Fibroblast of upper back skin (primary cell): Measurements from ENCODE around the gene ROR1.

Experiments used
- DNase-seq: peaks from one replicate; pipeline ENCODE4 v3.0.0-alpha.2; 2013

ROR1 gene

DNA sequence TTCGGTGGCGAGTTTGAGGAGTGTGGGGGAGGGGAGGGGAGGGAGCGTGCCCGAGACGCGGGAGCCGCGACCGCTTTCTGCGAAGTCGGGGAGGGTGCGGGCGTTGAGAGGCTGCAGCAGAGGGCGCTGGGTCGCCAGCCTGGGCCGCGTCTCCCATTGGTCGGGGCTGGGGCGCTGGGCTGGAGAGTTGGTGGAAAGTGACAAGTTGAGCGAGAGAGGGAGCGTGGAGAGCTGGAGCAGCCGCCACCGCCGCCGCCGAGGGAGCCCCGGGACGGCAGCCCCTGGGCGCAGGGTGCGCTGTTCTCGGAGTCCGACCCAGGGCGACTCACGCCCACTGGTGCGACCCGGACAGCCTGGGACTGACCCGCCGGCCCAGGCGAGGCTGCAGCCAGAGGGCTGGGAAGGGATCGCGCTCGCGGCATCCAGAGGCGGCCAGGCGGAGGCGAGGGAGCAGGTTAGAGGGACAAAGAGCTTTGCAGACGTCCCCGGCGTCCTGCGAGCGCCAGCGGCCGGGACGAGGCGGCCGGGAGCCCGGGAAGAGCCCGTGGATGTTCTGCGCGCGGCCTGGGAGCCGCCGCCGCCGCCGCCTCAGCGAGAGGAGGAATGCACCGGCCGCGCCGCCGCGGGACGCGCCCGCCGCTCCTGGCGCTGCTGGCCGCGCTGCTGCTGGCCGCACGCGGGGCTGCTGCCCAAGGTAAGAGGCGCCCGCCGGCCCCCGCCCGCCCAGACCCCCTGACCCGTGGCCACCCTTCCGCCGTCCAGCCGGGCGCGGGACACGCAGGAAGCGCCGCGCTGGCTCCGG, at the start of gene ROR1:
Gene ROR1 (plus strand): TSS at position 203 of the 802 bp plus-strand sequence.
- DNase-seq = peak; percentile 67

DNA sequence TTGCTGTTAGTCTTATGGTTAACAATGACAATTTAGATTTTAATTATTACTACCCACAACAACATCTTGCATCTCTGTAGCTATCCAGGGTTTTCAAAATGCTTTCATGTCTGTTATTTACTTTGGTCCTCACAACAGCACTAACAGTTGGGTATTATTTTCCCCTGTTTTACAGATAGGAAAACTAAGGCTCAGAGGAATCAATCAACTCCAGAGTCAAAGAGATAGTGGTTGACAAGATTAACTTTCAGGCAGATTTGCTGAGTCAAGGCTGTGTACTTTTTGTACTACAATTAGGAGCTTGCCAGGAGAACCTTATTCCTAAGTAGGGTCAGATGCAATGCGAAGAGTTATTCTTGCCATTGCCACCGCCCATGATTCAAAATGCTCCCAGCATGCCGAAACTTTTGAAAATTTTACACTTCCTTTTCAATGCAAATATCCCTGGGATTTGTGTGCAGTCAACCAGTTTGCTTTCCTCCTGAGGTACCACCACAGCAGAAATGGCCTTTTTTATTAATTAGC, 49.4 kb upstream of the ROR1 start:
- DNase-seq = no peak

DNA sequence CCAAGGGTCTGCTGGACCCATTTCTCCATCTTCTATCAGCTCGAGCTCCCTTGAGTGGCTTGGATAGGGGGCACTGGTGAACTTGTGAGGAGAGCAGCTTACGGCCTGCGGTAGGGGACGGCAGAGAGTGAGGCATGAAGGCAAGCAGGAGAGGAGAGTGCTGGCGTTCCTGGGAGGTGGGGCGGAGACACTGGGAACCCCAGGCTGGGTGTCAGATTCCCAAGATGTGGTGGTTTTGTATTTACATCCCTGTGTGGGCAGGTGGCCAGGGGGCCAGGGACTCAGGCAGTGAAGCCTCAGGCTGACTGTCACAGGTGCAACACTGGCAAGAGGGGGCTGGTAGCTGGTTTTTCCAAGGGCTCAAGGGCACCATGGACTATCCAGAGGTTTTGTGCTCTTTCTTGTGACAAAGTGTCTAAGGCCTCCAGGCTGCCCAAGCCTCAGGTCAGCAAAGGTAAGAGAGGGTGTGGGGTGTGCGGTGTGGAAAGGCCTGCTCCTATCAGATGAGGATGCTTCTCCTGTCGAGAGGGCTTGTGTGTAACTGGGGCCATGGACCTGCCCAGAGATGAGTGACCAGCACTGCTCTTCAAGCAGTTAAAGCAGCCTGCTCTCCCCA, 45.1 kb upstream of the ROR1 start:
- DNase-seq = no peak

DNA sequence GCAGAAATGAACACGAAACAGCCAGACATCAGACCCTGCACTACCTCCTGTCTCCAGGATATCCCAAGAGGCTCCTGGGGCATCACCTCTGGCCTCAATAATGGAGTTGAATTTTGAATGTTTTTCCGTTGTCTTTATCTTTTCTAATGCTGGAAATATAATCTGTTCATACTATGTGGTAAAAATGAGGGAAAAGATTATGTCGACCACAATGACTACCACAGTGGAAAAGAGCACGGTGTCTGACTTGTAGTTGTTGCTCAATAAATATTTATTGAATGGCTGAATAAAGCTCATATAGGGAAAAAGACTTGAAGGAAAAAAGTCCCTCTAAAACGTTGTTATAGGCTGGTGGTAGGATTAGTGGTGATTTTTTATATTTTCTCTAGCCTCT, 44.6 kb upstream of the ROR1 start:
- no peak for DNase-seq

DNA sequence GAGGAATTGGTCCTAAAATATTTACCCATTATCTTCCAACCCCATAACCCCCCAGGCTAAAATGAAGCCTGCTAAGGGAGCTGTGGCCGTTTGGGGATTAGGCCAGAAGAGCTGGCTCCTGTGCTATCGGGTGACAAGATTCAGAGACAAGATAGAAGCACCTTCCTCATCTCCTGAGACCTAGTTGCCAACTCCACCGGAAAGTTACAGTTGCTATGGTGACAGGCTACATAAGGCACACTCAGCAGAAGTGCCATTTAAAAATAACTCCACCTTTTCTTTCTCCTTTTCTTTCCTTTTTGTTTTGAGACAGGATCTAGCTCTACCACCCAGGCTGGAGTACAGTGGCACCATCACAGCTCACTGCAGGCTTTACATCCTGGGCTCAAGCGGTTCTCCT, 43.6 kb upstream of the ROR1 start:
- no peak for DNase-seq

DNA sequence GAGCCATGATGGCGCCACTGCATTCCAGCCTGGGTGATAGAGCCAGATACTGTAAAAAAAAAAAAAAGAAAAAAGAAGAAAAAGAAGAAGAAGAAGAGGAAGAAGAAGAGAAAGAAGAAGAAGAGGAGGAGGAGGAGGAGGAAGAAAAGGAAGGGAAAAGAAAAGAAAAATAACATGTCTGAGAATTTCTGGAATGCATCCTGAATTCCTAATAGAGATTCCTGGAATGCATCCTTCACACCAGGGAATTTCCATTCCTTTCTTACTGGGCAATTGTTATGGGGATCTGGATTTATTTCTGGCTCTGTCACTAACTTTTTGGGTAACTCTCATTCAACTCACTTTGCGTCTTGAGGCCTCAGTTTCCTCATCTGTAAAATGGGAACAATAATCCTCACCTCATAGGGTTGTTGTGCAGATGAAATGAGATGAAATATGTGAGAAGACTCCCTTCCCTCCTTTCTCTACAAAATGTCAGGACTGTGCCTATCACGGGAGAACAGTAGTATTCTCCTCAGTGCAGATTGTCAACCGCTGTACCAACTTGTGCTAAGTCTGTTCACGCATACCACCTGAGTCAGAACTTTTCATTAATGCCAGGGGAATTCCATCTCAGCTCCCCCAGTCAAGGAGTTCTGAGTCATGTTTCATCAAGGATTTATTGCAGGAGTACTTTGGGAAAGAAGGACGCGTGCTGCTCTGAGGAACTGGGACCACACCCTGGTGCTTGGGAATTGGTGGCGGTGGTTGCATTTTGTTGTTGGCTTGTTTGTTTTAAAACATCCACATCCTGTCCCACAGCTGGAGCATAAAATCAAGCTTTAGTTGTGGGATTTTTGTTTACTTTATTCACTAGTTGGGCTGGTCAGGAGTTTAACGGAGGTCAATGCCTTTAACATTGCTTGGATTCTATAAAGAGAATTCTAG, 42.4 kb upstream of the ROR1 start:
- peak; percentile 89 for DNase-seq

DNA sequence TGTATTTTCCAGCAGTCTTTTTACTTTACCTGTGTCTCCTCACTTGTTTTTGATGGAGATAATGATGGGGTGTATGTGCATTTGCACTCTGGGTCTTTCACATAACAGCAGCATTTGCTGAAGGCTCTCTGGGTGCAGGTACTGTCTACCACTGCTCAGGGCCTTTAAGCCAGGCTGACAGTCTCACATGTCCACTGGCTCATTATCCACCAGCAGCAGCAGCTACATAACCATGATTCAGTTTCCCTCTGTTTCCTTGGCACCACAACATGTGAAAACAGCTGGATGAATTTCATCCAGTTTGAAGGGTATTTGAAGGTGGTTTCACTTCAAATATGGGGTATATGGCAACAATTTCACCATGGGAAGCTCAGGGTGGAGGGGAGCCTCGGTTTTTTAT, 41.2 kb upstream of the ROR1 start:
- no peak for DNase-seq

DNA sequence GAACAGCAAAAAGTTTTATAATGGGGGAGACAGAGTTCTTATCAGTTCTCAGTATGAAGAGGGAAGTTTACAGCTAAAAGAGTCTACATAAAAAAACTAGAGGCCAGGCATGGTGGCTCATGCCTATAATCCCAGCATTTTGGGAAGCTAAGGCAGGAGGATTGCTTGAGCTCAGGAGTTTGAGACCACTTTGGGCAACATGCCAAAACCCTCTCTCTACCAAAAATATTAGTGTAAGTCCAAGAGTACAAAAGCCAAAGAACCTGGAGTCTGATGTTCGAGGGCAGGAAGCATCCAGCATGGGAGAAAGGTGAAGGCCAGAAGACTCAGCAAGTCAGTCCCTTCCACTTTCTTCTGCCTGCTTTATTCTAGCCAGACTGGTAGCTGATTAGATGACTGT, 35.0 kb upstream of the ROR1 start:
- no peak for DNase-seq

DNA sequence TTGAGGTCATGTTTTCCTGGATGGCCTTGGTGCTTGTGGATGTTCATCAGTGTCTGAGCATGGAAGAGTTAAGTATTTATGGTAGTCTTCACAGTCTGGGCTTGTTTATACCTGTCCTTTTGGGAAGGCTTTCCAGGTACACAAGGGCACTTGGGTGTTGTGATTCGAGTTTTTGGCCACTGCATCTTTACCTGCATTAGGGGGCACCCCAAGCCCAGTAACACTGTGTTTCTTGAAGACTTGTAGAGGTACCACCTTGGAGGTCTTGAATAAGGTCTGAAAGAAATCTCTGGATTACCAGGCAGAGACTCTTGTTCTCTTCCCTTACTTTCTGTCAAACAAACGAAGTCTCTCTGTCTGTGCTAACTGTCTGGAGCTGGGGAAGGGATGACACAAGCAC, 34.4 kb upstream of the ROR1 start:
- no peak for DNase-seq

DNA sequence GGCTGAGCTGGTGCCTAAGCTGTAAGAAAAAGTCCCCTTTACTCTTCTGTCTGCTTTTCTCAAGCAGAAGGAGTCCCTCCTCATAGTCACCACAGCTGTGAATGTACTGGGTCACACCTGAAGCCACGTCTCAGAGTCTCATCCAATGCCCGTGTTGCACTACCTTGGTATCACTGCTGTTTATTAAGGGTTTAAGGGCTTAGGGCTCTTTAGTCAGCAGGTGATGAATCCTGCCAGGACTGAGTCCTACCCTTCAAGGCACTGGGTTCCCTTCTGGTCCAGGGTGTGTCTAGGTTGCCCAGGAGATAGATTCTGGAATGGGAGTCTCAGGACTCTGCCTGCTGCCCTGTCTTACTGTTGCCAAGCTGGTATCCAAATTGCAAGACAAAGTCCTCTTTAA, 33.4 kb upstream of the ROR1 start:
- DNase-seq = no peak

DNA sequence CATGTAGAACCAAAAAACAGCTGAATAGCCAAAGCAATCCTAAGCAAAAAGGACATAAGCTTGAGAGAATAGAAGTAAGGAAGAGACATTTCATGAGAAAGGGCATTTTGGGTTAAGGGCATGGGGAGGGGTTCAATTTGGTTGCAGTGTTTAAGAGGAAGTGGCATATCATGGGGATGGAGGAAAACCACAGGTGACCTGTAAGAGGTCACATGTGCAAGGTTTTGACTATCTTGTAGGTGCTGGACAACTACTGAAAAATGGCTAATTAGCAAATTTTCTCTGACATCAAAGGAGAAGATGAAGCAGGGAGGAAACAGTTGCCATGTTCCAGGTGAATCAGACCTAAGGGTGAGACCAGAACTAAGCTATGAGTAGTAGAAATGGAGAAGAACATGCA, 31.3 kb upstream of the ROR1 start:
- DNase-seq = no peak

DNA sequence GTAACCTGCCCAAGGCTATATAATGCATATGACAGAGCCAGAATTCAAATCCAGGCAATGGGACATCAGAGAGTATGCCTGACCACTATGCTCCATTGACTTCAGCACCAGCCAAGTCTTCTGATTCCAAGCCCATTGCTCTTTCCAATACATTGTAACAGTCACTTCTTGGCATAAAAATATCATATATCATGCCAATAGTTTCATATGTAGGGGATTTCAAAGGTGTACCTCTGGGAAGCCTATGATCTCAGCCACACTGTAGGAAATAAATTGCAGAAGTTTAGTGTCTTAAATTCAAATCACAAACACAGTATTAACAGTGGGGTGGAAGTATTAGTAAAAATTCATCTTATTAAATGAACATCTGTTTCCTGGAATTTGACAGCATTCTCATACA, 30.0 kb upstream of the ROR1 start:
- no peak for DNase-seq

DNA sequence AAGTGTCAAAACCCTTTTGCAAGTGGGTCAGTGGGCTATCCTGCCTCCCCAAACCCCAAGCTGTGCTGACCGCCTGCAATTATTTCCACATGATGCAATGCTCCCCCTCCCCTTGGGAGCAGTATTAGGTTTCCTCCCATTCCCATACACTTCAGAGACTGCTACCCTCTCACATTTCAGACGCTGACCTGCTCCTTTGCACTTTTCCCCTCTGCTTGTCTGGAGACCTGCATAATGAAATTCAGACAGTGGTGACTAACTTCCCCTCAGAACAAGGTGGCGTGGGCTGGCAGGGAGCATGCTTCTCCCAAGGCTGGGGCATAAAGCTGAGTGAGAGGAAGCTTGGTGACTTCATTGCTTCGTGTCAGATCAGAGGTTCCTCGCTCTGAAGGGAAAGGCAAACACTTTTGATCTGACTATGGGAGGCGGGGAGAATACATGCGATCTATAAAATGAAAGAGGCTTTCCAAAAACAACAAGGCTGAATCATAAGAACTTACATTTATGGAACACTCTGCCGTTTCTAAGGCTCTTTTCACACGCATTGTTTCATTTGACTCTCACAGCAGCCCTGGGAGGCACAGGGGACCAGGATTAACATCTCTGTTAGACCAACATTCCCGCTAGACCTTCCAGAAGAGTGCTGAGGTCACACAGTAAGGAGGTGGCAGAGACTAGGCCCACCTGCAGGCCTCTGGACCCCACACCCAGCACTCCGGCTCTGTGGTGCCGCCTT, 27.5 kb upstream of the ROR1 start:
- peak; percentile 88 for DNase-seq

DNA sequence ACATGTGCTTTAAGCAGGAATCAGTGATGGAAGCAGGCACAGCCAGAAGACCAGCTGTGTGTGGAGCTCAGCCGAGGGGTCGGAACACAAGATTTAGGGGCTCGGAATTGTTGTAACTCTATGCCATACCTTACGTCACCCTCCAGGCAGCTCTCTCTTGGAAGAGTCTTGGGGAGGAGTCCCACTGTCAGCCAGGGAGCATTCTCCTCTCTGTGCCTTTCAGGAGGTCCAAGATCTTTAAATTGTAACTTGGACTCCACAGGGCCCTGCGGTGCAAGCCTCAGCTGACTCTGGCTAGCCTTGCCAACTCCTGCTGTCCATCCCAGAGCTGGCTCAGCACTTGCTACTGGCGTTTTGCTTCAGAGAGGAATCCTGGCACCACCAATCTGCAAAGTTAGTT, 26.4 kb upstream of the ROR1 start:
- DNase-seq = peak; percentile 23

DNA sequence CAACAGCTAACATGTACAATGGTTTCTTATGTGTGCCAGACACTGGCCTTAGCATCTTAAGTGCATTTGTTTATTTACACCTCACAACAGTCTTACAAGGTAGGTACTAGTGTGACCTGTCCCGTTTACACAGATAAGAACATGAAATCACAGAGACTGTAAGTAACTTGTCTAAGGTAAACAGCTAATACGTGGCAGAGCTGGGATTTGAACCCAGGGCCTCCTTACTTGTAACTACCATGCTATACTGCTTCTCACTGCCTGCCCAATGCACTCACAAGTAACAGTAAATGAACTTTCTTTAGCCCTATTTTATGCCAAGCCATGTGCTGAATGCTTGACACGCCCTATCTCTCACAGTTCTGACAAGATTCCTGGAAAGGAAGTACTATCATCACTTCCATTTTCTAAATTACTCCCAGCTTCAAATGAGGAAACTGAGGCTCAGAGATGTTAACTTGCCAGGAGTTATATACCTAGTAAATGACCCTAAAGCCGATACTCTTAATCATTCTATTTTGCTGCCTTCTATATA, 25.7 kb upstream of the ROR1 start:
- DNase-seq = no peak

DNA sequence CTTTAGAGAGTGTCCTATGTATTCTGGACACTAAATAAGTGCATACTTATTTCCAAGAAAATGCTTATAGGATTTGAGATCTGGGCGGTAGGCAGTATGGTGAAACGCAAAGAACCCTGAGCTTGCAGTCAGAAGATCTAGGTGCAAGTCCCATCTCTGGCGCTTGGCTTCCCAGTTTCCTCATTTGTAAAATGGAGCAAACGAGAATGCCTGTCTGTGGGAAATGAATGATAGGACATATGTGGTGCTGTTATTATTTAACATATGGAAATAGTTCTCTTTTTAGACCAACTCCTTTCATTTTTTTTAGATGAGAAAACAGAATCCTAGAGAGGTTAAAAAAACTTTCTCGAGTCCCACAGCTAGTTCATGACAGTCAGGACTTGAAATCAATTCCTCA, 25.2 kb upstream of the ROR1 start:
- no peak for DNase-seq

DNA sequence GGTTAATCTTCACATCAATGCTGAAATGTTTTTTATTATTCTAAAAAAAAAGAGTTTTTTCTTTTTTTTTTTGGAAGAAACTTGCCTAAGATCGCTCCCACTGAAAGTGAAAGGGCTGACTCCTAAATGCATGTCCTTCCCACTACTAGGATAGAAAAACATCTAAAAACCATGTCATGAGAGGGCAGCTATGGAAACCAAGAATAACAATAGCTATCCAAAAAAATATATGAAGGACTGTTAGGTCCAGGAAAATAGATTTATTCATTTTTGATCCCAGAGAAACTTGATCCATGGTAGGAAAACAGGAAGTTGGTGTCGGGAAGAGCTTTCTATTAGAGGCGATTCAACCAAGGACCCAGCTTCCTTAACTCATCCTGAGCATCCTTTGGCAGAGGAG, 23.1 kb upstream of the ROR1 start:
- DNase-seq = no peak

DNA sequence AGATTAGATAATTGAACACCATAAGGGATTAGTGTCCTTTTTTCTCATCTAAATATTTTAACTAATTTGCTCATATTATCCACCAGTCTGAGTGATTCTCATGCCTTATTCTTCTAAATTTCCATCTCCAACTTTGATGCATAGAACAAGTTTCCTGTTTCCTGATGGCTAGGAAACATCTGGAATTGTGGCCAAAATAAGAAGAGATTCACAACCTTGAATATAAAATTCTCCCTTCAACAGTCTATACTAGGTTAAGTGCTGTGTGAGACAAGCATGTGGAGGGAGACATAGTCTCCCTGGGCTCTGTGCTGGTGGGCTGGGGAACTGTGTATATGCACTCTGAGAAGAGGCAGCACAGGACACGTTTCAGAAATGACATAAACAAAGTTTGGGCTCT, 21.6 kb upstream of the ROR1 start:
- no peak for DNase-seq

DNA sequence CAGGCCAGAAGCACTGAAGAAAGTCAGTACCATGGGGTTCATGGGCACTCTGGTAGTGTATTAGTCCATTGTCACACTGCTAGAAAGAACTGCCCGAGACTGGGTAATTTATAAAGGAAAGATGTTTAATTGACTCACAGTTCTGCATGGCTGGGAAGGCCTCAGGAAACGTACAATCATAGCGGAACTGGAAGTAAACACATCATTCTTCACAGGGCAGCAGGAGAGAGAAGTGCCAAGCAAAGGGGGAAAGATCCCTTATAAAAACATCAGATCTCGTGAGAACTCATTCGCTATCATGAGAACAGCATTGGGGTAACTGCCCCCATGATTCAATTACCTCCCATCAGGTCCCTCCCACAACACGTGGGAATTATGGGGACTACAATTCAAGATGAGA, 20.2 kb upstream of the ROR1 start:
- no peak for DNase-seq

DNA sequence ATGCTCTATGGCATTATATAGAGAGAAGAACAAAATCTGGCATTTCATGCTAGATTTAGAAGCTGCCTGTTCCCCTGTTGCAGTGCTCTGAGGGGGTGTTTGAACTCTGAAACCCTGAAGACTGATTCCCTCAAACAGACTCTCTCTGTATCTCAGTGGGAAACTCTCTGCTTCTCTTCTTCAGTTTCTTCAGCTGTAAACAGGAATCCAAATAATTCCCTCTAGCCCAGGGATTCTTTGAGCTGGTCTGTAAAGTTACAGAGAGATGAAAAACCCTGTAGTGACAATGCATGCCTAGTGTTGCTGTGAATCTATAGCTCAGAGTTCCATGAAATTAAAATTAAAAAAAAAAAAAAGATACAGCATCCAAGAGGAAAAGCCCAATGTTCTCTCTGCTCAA, 17.0 kb upstream of the ROR1 start:
- no peak for DNase-seq

DNA sequence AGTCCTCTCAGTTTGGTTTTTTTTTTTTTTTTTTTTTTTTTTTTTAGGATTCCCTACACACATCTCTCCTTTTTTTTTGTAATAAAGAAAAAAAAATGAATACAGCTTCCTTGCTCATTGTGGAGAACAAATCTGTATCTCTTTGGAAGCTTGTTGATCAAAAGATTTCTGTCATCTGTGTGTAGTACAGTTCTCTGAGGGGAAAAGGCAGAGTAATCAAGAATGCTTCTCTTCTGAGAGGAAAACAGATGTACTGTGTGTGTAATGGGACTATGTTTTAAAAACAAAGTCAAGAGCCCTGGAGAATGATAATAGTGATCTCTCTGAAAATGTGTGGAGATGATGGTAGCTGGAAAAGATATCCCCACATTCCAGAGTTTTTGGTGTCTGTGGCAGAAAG, 16.5 kb upstream of the ROR1 start:
- DNase-seq = no peak

DNA sequence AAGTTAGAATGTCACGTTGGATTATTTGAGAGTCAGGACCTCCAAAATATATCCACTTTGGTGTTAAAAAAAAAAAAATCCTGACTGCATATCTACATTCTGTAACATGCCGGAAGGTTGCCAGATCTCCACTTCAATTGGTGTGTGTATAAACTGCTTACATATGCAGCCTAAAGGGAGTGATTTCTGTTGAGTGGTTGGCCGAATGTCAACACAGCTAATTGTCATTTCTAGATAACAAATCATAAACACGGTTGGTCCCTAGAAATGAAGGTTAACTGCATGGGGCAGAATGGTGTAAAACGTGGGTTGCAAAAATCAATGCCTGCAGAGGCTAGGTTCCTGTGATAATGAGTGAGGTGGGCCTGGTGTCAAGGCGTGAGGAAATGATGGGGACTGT, 15.0 kb upstream of the ROR1 start:
- DNase-seq = no peak

DNA sequence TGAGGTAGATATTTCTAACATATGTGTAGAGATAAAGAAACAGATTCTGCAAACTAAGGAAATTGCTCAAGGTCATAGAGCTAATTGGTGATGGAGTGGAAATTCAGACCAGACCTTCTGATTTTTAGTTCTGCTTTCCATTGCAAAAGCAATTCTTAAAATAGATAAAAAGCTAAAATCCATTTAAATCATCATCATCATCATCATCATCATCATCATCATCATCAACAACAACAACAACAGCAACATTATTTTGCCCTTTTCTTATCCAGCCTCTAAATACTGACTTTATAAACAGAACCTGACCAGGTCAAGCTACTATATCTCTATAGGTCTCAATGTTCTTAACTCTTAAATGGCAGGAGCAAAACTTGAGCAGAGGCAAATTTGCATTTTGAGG, 14.0 kb upstream of the ROR1 start:
- DNase-seq = no peak
